AG04449 (cell line): Measurements from ENCODE around the gene LAMA1.

ENCODE experiments used
- CTCF ChIA-PET: fragments of 350-600 bp; formaldehyde crosslinking; extraction: SDS; loops from one replicate; lab custom pipeline; 2021; ENCODE audit warnings: antibody characterized with exemption; lab: Yijun Ruan, JAX
- POLR2A ChIA-PET: fragments of 400-600, 350-600 bp; formaldehyde crosslinking; extraction: SDS; loops from one replicate; lab custom pipeline; 2020; ENCODE audit warnings: antibody characterized with exemption, inconsistent platforms; lab: Yijun Ruan, JAX
- DNase-seq: peaks from one replicate; pipeline ENCODE4 v3.0.0-alpha.2; 2010; ENCODE audit warnings: low read depth, low spot score
- H3K4me3 ChIP-seq: 2 replicates; pipeline ENCODE4 v1.5.1; 2011; ENCODE audit warnings: low read depth, mild to moderate bottlenecking, control low read depth, low read length
- CTCF ChIP-seq: IDR thresholded peaks from one replicate; pipeline ENCODE4 v1.5.1; 2011; ENCODE audit warnings: mild to moderate bottlenecking, moderate library complexity, low read length, control low read depth, inconsistent platforms; ENCODE audit not compliant: insufficient read depth; ENCODE audit errors: missing control alignments

The LAMA1 gene

GRCh38 chr18:7082671-7083070 is 34.9 kb downstream of the LAMA1 start:
- ChIA-PET CTCF (no interaction called here), POLR2A (no interaction called here)
- no peak for DNase-seq
- no peak overlapping the region for H3K4me3 ChIP-seq
- no peak for TF ChIP-seq CTCF

- no peak for TF ChIP-seq CTCF
- POLR2A ChIA-PET: no interaction called here
- CTCF ChIA-PET: no interaction called here
Measured at GRCh38 chr18:7079231-7079630, 38.4 kb downstream of the LAMA1 start.

GRCh38 chr18:7072593-7072992 is 45.0 kb downstream of the LAMA1 start:
- no peak overlapping the region for H3K4me3 ChIP-seq
- ChIA-PET CTCF (no interaction called here), POLR2A (no interaction called here)
- TF ChIP-seq CTCF: no peak
- DNase-seq: no peak

More at GRCh38 chr18:7079231-7079630, 38.4 kb downstream of the LAMA1 start:
- H3K4me3 ChIP-seq: no peak overlapping the region
- DNase-seq: no peak

- TF ChIP-seq CTCF: no peak
- ChIA-PET POLR2A (no interaction called here), CTCF (no interaction called here)
- DNase-seq: no peak
- H3K4me3 ChIP-seq: no peak overlapping the region
Measured at GRCh38 chr18:7071600-7071999, 46.0 kb downstream of the LAMA1 start.

GRCh38 chr18:7070466-7070865 is 47.1 kb downstream of the LAMA1 start:
- CTCF ChIA-PET: interaction anchor here (1.1 kb wide), 1 partner anchor 31 kb away, joined by 3 read pairs; no protein-coding TSS in a partner anchor
- no peak for DNase-seq
- no peak overlapping the region for H3K4me3 ChIP-seq
- TF ChIP-seq CTCF: no peak
- POLR2A ChIA-PET: no interaction called here

GRCh38 chr18:7068871-7069590 is 48.6 kb downstream of the LAMA1 start:
- CTCF ChIA-PET: no interaction called here
- H3K4me3 ChIP-seq: no peak overlapping the region
- TF ChIP-seq CTCF: no peak
- no peak for DNase-seq
- POLR2A ChIA-PET: no interaction called here
